Cardiac septum (tissue), 1 donor: ENCODE data around the gene GNAZ. TPM values are rescaled to one million over a fixed set of nuclear protein-coding genes. Genes with fewer than 3 reads are reported as not detected.

Source experiments
- DNase-seq: peaks from one replicate; pipeline ENCODE4 v3.0.0-alpha.2; 2020; ENCODE audit warnings: low spot score
- intact Hi-C: fragments of 100-400 bp; cut with DNase I; formaldehyde crosslinking; loops from one replicate; pipeline ENCODE4 v1.14.0; 2022
- total RNA-seq: library from RNA; stranded (reverse); fragmentation: NEBNext Ultra II Directional; extraction: Animal tissue kit (Norgen Biotek cat#: 25700); gene quantifications from one replicate; pipeline ENCODE4 v1.2.1, GENCODE V29; 2021
- donor health status: DM: no; HTN: no; CAD: no.

The GNAZ gene
- total RNA-seq, 1 donor from 2014 or later = 2.2 TPM

- intact Hi-C loops = no loop called here
Observed at GRCh38 chr22:23088199-23088604, 17.9 kb downstream of the GNAZ start.

GRCh38 chr22:23089010-23089409 is 18.7 kb downstream of the GNAZ start:
- no peak for DNase-seq
- intact Hi-C loops = no loop called here

More at GRCh38 chr22:23088199-23088604, 17.9 kb downstream of the GNAZ start:
- no peak for DNase-seq

DNA sequence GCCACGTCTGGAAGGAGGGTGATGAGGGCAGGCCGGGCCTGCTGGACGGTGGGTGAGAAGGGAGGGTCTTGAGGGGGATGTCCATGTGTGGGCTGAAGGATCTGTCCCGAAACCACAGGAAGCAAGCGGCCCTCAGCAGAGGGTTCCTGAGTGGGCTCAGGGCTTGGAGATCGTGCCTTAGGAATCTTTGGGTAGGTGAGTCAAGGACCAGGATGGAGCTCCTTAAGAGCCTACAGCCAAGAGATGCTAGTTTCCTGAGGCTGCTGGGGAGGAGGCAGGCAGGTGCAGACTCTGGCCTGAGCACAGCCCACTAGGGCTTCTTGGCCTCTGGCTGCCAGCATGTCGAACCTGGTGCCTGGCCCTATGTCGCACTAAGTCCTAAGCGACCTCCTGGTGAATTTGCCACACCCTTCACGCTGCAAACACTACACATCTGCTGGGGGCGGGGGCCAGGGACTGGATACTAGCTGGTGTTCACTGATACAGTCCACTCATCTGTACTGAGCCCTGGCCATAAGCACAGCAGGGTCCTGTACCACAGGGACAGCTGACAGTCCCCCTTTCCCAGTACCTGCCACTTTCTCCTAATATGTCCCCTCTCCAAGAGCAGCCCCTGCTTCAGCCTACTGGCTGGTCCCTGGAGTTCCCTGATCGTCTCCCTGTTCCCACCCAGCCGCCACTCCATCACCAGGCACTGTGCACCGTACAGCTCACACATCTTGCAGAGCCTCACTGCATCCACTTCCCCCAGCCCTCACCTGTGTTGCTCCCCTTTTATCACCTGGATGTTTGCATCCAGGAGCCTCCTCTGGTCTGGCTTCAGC is 19.5 kb downstream of the GNAZ start:
- no peak for DNase-seq
- intact Hi-C loops = no loop called here

DNA sequence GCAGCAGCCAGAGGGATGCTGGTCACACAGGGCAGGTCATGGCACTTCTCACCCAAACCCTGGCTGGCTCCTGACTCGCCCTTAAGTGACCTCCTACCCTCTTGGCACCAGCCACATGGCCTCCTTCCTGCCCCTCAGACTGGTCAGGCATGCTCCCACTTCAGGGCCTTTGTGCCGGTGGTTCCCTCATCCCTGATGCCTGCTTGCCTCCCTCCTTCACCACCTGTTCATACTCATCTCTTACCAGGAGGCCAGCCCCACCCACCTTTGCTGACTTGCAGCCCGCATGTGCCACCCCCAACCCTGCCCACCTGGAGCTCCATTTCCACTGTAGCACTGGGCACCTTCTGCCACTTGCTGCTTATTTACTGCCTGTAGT is 20.1 kb downstream of the GNAZ start:
- intact Hi-C loops = no loop called here
- DNase-seq = no peak

- DNase-seq = no peak
- intact Hi-C loops = no loop called here
Observed at GRCh38 chr22:23091760-23092159, 21.4 kb downstream of the GNAZ start.

- intact Hi-C loops = no loop called here
- no peak for DNase-seq
Observed at GRCh38 chr22:23092217-23092955, 22.1 kb downstream of the GNAZ start.

- intact Hi-C loops = no loop called here
- DNase-seq = no peak
Observed at GRCh38 chr22:23093051-23093788, 22.9 kb downstream of the GNAZ start.

- no peak for DNase-seq
- intact Hi-C loops = no loop called here
Observed at GRCh38 chr22:23094260-23094659, 23.9 kb downstream of the GNAZ start.

- intact Hi-C loops = no loop called here
Observed at GRCh38 chr22:23094695-23095681, 24.7 kb downstream of the GNAZ start.

DNA sequence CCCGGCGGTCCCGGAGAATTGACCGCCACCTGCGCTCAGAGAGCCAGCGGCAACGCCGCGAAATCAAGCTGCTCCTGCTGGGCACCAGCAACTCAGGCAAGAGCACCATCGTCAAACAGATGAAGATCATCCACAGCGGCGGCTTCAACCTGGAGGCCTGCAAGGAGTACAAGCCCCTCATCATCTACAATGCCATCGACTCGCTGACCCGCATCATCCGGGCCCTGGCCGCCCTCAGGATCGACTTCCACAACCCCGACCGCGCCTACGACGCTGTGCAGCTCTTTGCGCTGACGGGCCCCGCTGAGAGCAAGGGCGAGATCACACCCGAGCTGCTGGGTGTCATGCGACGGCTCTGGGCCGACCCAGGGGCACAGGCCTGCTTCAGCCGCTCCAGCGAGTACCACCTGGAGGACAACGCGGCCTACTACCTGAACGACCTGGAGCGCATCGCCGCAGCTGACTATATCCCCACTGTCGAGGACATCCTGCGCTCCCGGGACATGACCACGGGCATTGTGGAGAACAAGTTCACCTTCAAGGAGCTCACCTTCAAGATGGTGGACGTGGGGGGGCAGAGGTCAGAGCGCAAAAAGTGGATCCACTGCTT is 25.5 kb downstream of the GNAZ start:
- intact Hi-C loops = no loop called here
- DNase-seq = no peak

More at GRCh38 chr22:23094695-23095681, 24.7 kb downstream of the GNAZ start:
- DNase-seq = no peak

DNA sequence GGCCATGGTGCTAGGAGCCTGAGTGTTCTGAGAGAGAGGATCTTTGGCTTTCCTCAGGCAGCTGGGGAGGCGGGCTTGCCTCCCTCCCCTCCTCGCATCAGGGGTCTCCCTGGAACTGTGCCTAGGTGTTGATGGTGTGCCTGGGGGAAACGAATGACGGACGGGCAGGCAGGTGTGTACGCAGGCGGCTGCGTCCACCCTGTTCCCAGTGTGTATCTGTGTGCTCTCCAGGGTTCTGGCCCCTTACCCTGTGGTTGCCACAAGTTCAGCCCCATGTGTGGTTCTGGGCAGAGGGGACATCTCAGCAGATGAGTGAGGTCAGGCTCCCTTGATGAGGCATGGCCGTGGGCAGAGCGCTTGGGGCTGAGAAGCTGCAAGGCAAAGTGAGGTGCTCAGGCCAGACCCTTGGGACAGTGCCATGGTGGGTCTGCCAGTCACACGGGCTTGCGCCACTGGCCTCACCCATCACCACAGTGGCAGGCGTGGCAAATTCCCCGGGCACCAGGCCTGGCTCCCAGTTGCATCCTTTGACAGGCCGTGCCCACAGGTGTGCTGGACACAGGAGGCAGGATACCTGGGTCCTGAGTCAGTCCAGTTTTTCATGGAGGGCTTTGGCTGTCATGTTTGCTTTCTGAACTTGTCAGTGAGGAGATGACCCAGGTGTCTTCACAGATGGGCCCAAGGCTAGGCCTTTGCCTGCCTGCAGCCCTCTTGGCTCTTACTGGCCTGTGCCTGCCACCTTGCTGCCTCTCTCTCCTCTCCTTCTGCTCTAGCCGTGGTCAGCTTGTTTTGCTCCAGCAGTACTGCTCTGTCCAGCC is 27.3 kb downstream of the GNAZ start:
- DNase-seq = no peak
- intact Hi-C loops = no loop called here

- DNase-seq = no peak
- intact Hi-C loops = no loop called here
Observed at GRCh38 chr22:23098230-23098705, 27.9 kb downstream of the GNAZ start.

DNA sequence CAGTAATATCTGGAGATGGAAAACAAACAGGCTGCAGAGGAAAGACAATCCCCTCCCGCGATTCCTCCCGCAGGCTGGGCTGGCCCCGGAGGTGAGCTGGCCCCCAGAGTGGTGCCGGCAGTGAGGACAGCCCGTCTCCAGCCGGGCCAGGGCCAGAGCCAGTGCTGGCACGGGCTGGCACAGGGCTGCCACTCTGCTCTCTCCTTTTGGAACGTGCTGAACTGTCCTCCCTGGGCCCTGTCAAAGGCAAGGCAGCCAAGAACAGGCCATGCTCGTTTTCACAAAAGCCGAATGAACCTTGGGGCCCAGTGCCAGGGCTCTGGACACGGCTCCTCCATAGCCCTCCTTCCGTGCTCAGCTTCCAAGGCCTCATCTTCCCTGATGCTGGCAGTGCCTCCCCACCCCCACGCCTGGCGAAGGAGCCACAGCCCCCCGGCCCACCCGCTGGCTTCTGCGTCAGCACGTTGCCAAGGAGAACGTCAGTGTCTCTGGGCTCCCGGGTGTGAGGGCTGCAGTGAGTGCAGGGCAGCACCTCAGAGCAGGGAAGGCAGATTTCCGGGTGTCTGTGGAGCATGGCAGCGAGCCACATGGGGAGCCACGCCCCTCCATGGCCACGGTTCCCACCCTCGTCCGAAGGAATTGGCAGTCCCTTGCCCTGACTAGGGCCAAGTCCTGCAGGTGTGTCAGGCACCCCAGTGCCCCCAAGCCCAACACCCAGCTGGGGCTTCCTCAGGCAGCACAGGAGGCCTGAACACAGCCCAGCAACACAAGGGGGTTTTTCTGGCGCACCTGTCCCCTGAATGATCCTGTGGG is 28.6 kb downstream of the GNAZ start:
- DNase-seq = no peak
- intact Hi-C loops = no loop called here

GRCh38 chr22:23099531-23099804 is 29.1 kb downstream of the GNAZ start:
- no peak for DNase-seq
- intact Hi-C loops = no loop called here

- no peak for DNase-seq
- intact Hi-C loops = no loop called here
Observed at GRCh38 chr22:23100124-23100801, 29.9 kb downstream of the GNAZ start.

- intact Hi-C loops = no loop called here
- DNase-seq = no peak
Observed at GRCh38 chr22:23101524-23101923, 31.2 kb downstream of the GNAZ start.
